ENCODE measurements around the gene C10orf143. TPM values are rescaled to one million over a fixed set of nuclear protein-coding genes. Genes with fewer than 3 reads are reported as not detected.

Gene C10orf143
- total RNA-seq, 1 experiment from 2014 or later: 0.18 TPM

DNA sequence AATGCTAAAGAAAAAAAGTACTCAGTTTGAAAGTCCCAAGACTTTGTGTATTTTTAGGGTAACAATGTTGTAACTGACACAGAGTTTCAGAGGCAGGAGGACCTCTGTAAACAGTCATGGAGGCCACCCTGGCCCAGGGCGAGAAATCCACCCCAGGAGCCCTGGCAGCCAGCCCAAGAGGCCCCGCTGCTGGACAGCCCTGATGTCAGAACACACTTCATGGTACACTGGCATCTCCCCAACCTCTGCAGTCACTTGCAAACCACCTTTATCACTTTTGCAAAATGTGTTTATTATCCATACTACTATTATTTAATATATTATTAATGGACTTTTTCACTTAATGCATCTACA, 30.2 kb downstream of the C10orf143 start:
- no peaks in the 10 kb centered on the region for H3K27me3 ChIP-seq
- DNase-seq: no peak
- H3K9me3 ChIP-seq (replicated peaks): no peaks in the 10 kb centered on the region
- no peak overlapping the region for H3K27ac ChIP-seq
- H3K4me3 ChIP-seq: no peak overlapping the region
- no peaks in the 10 kb centered on the region for H3K36me3 ChIP-seq
- no peaks in the 10 kb centered on the region for H3K4me1 ChIP-seq

DNA sequence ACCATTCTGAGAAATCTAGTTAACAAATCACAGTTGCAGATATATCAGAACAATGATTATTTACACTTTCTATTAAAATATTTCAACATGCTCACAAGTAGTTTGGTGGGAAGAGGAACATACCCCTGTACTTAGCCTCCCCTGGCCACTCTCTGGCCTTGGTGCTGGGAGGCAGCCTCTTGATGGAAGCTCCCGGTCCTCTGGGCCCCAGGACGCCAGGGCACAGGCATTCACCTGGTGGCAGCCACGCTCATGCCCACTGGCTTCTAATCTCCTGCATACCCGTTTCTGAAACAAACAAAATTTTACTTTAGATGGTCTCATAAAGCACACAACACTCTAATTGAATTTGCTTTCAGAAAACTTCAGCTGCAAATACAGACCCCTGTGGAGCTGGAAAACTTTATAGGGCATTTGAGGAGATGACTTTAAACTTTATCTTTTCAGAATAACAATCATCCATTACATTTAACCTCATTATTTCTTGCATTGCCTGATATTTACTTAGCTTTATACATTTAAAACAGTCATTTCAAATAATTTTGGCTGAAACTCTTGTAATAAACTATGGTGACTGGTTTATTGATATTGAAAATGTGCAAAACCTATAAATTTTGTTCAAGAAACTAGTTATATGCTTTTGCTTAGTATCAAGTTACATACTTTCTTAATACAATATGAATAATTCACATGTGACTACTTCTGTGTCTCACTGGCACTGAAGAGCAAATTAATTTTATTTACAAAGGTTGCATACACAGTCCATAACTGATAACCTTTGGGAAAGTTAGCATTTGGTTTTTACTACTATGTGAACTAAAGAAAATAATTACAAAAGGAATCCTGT, 30.8 kb downstream of the C10orf143 start:
- H3K27ac ChIP-seq: no peak overlapping the region
- H3K36me3 ChIP-seq: no peaks in the 10 kb centered on the region
- no peaks in the 10 kb centered on the region for H3K27me3 ChIP-seq
- H3K9me3 ChIP-seq (replicated peaks): no peaks in the 10 kb centered on the region
- no peak overlapping the region for H3K4me3 ChIP-seq
- no peak for DNase-seq
- no peaks in the 10 kb centered on the region for H3K4me1 ChIP-seq

DNA sequence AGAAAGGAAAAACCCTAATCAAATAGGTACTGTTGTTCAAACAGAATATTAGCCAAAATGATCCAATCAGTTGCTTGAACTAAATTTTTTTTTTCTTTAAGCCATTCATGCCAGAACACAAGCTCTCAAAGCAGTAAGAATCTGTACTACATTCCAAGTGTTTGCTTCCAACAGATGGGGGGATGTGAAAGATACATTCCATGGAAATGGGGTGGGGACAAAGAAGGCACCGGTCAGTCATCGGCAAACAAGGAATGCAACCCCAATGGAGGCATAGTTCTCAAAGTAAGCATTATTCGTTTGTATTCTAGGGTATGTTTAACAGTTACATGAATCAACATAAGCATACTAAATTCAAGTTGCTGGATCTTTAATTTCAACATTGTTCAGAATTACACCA, 32.5 kb downstream of the C10orf143 start:
- H3K4me1 ChIP-seq: no peaks in the 10 kb centered on the region
- no peak overlapping the region for H3K27ac ChIP-seq
- no peaks in the 10 kb centered on the region for H3K27me3 ChIP-seq
- H3K4me3 ChIP-seq: no peak overlapping the region
- no peaks in the 10 kb centered on the region for H3K9me3 ChIP-seq (replicated peaks)
- no peaks in the 10 kb centered on the region for H3K36me3 ChIP-seq
- DNase-seq: no peak

- no peak for DNase-seq
Observed at GRCh38 chr10:130076681-130077080, 33.9 kb downstream of the C10orf143 start.

GRCh38 chr10:130074639-130075038, 36.0 kb downstream of the C10orf143 start:
- Histone ChIP-seq H3K27me3 (no peaks in the 10 kb centered on the region), H3K4me3 (no peak overlapping the region), H3K36me3 (no peaks in the 10 kb centered on the region), H3K9me3 (replicated peaks) (no peaks in the 10 kb centered on the region), H3K4me1 (no peaks in the 10 kb centered on the region), H3K27ac (no peak overlapping the region)
- no peak for DNase-seq

More at GRCh38 chr10:130076681-130077080, 33.9 kb downstream of the C10orf143 start:
- H3K36me3 ChIP-seq: no peaks in the 10 kb centered on the region
- no peak overlapping the region for H3K4me3 ChIP-seq
- H3K9me3 ChIP-seq (replicated peaks): no peaks in the 10 kb centered on the region
- no peaks in the 10 kb centered on the region for H3K27me3 ChIP-seq
- no peak overlapping the region for H3K27ac ChIP-seq
- no peaks in the 10 kb centered on the region for H3K4me1 ChIP-seq

- Histone ChIP-seq H3K27ac (no peak overlapping the region), H3K36me3 (no peaks in the 10 kb centered on the region), H3K4me1 (no peaks in the 10 kb centered on the region), H3K27me3 (no peaks in the 10 kb centered on the region), H3K9me3 (replicated peaks) (no peaks in the 10 kb centered on the region), H3K4me3 (no peak overlapping the region)
- DNase-seq: no peak
Observed at GRCh38 chr10:130073912-130074311, 36.7 kb downstream of the C10orf143 start.

DNA sequence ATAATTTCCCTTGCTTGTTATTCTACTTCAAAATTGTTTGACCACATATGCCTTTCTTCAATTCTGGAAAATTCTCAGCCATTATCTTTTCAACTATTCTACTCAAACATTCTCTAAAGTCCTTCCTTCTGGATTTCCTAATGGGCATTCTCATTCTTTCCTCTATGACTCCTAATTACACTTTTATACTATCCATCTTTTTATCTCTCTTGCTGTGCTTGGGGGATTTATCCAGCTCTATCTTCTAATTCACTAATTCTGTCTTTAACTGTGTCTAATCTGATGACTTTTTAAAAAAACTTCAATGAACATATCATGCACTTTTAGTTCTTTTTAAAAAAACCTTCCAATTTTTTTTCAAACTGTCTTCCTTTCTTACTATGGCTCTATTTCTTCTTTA, 38.4 kb downstream of the C10orf143 start:
- no peak for DNase-seq
- no peak overlapping the region for H3K27ac ChIP-seq
- no peak overlapping the region for H3K4me3 ChIP-seq
- H3K4me1 ChIP-seq: no peaks in the 10 kb centered on the region
- no peaks in the 10 kb centered on the region for H3K27me3 ChIP-seq
- H3K36me3 ChIP-seq: no peaks in the 10 kb centered on the region
- H3K9me3 ChIP-seq (replicated peaks): no peaks in the 10 kb centered on the region

GRCh38 chr10:130067893-130068292, 42.7 kb downstream of the C10orf143 start:
- Histone ChIP-seq H3K9me3 (replicated peaks) (no peaks in the 10 kb centered on the region), H3K27me3 (no peaks in the 10 kb centered on the region), H3K4me3 (no peak overlapping the region), H3K27ac (no peak overlapping the region), H3K4me1 (no peaks in the 10 kb centered on the region), H3K36me3 (no peaks in the 10 kb centered on the region)
- DNase-seq: no peak

DNA sequence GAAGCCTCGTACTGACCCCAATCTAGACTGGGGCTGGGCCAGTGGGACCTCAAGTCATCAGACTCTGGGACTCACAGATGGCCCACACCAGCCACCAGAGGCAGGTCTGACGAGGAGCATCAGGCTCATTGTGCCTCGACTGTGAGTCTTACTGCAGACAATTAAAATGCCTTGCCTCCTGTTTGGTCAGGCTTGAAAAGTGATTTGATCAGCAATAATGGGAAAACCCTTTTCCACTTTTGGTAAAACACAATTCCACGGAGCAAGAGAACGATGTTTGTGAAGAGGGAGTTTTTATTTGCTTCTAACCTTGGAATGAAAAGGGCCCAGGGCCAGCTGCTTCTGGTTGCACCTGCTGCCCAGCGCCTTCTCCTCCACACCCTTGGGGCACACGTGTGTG, 43.9 kb downstream of the C10orf143 start:
- no peak overlapping the region for H3K27ac ChIP-seq
- no peak for DNase-seq
- H3K36me3 ChIP-seq: no peaks in the 10 kb centered on the region
- no peaks in the 10 kb centered on the region for H3K27me3 ChIP-seq
- no peaks in the 10 kb centered on the region for H3K9me3 ChIP-seq (replicated peaks)
- H3K4me3 ChIP-seq: no peak overlapping the region
- no peaks in the 10 kb centered on the region for H3K4me1 ChIP-seq

DNA sequence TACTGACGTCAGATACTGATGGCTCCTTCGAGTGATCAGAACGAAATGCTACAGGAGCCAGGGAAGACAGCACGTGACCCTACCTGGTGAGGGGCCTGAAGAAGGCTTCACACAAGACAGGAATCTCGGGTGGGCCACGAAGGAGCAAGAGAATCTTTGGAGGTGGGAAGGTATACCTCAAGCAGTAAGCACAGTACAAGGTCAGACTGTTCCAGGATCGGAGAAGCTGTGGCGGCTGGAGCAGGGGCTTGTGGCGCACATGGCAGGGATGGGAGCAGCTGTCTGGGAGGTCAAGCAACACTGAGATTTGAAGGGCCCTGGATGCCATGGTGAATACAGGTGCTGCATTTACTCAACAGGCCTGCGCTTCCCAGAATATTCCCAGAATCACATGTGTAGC, 45.4 kb downstream of the C10orf143 start:
- H3K9me3 ChIP-seq (replicated peaks): no peaks in the 10 kb centered on the region
- no peaks in the 10 kb centered on the region for H3K36me3 ChIP-seq
- no peak overlapping the region for H3K4me3 ChIP-seq
- DNase-seq: no peak
- H3K27ac ChIP-seq: no peak overlapping the region
- no peaks in the 10 kb centered on the region for H3K27me3 ChIP-seq
- no peaks in the 10 kb centered on the region for H3K4me1 ChIP-seq

DNA sequence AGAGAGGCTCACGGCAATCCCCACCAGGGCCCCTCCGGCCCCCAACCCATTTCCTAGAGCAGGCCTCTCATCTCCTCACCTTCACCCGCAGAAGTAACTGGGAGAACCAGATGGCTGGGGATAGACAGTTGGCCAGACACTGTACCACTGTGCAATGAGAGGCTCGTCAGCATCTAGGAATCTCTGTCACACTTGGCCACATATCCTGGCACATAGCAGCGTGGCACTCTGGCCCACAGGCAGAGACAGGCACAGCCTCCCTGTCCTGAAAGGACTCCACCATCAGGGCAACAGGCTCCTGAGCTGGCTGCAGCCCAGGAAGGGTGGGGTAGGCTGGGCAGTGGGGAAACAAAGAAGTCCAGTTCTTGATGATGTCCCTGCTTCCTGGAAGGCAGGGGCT, 45.8 kb downstream of the C10orf143 start:
- Histone ChIP-seq H3K27me3 (no peaks in the 10 kb centered on the region), H3K36me3 (no peaks in the 10 kb centered on the region), H3K4me3 (no peak overlapping the region), H3K9me3 (replicated peaks) (no peaks in the 10 kb centered on the region), H3K27ac (no peak overlapping the region), H3K4me1 (no peaks in the 10 kb centered on the region)
- no peak for DNase-seq

GRCh38 chr10:130062976-130063375, 47.7 kb downstream of the C10orf143 start:
- no peak for DNase-seq
- no peaks in the 10 kb centered on the region for H3K27me3 ChIP-seq
- no peaks in the 10 kb centered on the region for H3K9me3 ChIP-seq (replicated peaks)

GRCh38 chr10:130062201-130062600, 48.4 kb downstream of the C10orf143 start:
- Histone ChIP-seq H3K27ac (no peak overlapping the region), H3K27me3 (no peaks in the 10 kb centered on the region), H3K36me3 (no peaks in the 10 kb centered on the region), H3K9me3 (replicated peaks) (no peaks in the 10 kb centered on the region), H3K4me1 (no peaks in the 10 kb centered on the region), H3K4me3 (no peak overlapping the region)
- DNase-seq: no peak

More at GRCh38 chr10:130062976-130063375, 47.7 kb downstream of the C10orf143 start:
- Histone ChIP-seq H3K4me1 (no peaks in the 10 kb centered on the region), H3K4me3 (no peak overlapping the region), H3K27ac (no peak overlapping the region), H3K36me3 (no peaks in the 10 kb centered on the region)

GRCh38 chr10:130061760-130062159, 48.9 kb downstream of the C10orf143 start:
- H3K36me3 ChIP-seq: no peaks in the 10 kb centered on the region
- DNase-seq: no peak
- H3K27me3 ChIP-seq: no peaks in the 10 kb centered on the region
- no peaks in the 10 kb centered on the region for H3K4me1 ChIP-seq
- no peak overlapping the region for H3K27ac ChIP-seq
- no peak overlapping the region for H3K4me3 ChIP-seq
- no peaks in the 10 kb centered on the region for H3K9me3 ChIP-seq (replicated peaks)

- no peaks in the 10 kb centered on the region for H3K27me3 ChIP-seq
- H3K4me3 ChIP-seq: no peak overlapping the region
- no peaks in the 10 kb centered on the region for H3K4me1 ChIP-seq
- H3K36me3 ChIP-seq: no peaks in the 10 kb centered on the region
- H3K27ac ChIP-seq: no peak overlapping the region
- no peak for DNase-seq
- H3K9me3 ChIP-seq (replicated peaks): no peaks in the 10 kb centered on the region
Observed at GRCh38 chr10:130054021-130054420, 56.6 kb downstream of the C10orf143 start.

- no peak for DNase-seq
- Histone ChIP-seq H3K36me3 (no peaks in the 10 kb centered on the region), H3K27ac (no peak overlapping the region), H3K4me1 (no peaks in the 10 kb centered on the region), H3K9me3 (replicated peaks) (no peaks in the 10 kb centered on the region), H3K4me3 (no peak overlapping the region), H3K27me3 (no peaks in the 10 kb centered on the region)
Observed at GRCh38 chr10:130053561-130053960, 57.1 kb downstream of the C10orf143 start.

All from SJCRH30 (cell line).